Measurements from ENCODE around the gene TMEM100.

The TMEM100 gene, protein sequence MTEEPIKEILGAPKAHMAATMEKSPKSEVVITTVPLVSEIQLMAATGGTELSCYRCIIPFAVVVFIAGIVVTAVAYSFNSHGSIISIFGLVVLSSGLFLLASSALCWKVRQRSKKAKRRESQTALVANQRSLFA

DNA sequence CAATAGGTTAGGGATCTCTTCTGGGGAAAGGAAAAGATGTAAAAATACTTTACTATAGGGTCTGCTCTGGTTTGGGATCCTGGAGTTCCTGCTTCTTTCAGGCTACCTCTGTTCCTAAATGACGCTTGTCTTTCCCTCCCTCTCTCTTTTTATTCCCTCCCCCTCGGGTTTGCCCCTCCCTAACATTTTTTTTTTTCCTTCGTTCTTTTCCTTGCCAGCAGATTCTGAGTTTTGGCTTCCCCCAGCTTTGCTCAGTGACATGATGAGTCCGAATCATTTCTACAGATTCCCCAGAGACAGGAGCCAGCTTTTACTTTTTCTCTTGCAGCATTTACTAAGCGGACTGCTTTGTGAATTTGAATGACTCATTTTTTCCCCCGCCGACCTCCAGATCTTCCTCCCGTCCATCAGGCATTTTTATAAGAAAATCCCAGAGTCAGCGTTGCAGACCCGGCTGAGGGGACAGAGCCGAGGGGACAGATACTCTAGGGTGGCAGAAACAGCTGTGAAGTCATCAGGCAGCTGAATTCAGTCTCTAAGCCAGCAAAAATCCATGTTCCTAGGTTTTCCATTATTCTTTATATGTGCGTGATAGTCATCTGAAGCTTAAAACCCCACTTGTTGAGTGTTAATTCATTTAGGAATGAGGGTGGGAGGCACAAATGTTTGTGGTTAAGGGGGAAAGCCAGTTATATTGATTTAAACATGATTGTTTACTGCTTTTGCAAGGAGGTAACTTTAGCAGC, at the start of gene TMEM100:
TSS of gene TMEM100 (minus strand) at position 123 of the 746 bp plus-strand sequence. CDS start 1,794 bp downstream, outside the sequence.
- peak; percentile 95 for DNase-seq

DNA sequence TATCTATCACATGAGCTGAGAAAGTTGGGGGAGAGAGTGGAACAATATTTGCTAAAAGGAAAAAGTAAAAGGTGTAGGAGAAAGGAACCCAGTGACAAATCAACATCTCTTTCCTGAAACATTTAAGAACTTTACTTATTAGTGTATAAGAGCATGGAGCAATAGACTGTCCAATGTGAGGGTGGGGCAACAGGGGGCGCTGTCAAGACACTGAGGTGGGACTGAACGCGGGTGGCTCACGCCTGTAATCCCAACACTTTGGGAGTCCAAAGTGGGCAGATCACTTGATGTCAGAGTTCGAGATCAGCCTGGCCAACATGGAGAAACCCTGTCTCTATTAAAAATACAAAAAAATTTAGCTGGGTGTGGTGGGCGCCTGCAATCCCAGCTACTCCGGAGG, 49.4 kb upstream of the TMEM100 start:
- DNase-seq, result no peak

DNA sequence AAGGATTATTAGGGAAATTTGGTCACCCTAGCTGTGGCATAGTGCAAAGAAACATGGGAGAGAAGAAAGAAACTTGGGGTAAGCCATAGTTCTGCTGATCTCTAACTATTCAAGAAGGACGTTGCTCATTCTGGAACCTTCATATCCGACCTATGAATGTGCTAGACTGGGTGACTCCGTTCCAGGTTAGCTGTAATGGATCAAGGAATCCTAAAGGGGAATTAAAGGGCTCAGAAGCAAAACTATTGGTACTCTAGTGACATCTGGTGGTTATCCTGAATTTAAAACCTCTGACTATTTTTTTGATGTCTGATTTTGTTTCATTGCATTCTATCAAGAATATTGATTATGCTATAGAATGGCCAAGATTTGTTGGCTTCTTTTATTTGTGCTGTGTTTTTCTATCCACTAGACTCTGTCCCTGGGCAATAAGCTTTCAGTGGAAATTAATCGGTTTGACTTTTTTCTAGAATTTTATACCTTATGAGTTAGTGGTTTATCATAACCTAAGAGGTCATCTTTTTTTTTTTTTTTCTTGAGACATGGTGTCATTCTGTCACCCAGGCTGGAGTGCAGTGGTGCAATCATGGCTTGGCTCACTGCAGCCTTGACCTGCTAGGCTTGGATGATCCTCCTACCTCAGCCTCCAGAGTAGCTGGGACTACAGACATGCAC, 47.7 kb upstream of the TMEM100 start:
- DNase-seq, result peak; percentile 69

DNA sequence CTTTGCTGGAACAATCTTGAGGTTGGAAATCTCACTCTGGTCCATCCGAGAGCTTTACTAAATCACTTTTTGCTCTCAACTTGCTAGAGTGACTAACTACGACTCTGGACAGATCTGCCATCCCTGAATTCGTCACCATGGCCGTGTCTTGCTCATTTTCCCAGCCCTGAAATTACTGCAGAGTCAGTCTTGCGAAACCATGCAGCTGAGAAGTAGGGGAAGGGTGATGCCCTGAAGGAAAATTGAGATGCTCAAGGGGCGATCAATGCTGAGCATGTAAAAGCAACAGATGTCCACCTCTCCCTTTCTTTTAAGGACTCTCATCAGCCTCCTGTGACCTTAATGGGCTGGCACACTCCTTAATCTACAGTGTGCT, 46.9 kb upstream of the TMEM100 start:
- DNase-seq, result peak; percentile 84

DNA sequence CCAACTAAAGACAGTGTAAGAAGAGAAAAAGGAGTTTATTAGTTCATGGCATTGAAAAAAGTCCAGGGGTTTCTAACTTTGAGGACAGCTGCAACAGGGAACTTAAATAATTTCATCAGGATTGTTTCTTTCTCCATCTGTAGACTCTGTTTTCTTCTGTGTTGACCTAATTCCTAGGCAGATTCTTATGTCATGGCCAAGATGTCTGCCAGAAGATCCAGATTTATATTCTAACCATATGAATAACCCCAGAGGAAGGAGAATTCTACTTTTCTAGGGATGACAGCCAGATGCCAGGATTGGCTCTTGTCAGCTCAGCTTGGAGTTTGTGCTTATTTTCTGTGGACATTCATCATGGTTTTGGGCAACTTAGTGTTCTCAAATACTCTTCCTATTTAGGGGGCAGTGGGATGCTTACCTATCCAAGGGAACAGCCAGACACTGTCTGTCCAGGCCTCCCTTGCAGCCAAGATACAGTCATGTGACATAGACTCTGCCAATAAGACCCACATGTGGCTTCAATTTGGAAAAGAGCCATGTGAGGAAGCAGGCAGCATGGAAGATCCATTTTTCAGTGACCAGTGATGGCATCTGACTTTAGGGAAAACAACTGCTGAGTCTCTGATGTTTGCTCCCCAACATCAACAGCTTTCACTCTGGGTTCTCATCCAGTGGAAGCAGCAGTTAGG, 46.4 kb upstream of the TMEM100 start:
- DNase-seq, result no peak

DNA sequence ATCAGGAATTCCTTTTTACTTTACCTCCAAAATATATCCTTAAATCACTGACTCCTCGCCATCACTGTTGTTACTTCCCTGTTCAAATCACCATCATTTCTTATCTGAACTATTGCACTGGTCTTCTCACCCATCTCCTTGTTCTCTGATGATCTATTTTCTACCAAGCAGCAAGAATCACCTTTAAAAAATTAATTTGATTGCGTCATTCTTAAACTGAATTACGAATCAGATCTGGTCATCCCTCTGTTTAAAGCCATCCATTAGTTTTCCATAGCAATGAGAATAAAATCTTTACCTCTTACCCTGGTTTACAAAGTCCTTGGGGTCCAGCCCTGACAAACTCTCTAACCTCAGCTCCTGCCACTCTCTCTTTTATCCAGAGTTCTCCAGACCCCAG, 42.8 kb upstream of the TMEM100 start:
- DNase-seq, result no peak

DNA sequence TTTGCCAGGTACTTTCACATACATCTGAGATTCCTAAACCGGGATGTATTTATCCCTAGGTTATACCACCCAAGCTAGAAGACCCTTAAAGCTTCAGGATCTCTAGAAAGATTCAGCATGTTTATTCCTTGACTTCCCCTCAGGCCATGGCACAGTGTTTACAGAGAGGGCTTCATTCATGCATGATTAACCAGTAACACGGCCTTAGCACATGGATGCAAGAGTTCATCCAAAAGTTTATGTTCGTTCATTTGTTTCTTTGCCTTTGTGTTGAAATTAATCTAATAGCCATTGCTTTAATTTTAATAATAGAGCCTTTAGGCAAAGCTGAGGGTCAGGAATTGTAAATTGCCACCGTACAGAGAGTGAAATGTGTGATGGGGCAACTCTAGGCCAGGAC, 41.9 kb upstream of the TMEM100 start:
- DNase-seq, result no peak

DNA sequence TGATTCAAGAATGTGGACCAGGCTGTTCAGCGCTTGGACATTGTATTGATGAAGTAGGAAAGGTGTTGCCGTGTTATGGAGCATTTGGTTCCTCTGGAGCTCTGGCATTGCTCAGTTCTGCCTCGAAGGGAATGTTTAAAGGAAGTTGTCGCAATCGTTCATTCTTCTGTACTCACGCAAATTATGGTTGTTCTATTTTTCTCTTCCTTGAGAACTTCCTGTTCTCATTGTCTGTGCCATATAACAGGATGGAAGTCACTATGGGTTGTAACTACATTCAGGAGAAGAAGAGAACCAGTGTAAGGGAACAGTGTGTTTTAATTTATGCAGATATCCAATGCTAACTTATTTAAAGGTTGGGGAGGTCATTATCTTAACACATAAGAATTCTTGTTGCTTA, 41.2 kb upstream of the TMEM100 start:
- no peak for DNase-seq

DNA sequence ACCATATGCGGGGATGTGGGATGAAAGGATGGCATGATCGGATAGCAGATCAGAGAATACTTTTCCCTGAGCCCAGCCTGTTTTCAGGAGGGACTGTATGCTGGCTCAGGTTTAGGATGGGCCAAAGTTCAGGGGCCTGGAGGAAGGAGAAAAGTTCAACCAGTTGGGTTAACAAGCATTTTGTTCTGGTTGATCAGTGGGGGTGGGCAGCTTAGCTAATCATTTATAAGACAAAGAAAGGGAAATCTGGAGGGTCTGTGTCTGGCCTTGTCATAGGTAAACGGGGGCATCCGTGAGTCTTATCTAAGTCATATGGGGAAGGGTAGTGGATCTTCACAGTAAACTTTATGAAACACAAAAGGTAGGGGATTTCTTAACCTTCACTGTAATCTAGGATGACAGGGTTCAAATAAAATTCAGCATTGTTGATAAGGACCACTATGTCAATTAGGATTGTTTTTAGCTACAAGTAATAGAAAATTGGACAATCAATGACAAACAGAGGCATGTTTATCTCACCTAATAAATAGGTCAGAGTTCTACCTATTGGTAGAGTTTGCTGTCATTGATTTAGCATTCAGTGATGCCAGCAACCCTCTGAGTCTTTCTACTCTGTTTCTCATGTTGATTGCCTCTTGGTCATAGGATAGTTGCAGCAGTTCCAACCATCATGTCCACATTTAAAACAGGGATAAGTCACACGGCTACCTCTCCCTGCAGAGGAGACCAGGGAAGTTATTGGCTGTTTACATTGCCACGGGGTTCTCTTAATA, 39.6 kb upstream of the TMEM100 start:
- DNase-seq, result no peak

DNA sequence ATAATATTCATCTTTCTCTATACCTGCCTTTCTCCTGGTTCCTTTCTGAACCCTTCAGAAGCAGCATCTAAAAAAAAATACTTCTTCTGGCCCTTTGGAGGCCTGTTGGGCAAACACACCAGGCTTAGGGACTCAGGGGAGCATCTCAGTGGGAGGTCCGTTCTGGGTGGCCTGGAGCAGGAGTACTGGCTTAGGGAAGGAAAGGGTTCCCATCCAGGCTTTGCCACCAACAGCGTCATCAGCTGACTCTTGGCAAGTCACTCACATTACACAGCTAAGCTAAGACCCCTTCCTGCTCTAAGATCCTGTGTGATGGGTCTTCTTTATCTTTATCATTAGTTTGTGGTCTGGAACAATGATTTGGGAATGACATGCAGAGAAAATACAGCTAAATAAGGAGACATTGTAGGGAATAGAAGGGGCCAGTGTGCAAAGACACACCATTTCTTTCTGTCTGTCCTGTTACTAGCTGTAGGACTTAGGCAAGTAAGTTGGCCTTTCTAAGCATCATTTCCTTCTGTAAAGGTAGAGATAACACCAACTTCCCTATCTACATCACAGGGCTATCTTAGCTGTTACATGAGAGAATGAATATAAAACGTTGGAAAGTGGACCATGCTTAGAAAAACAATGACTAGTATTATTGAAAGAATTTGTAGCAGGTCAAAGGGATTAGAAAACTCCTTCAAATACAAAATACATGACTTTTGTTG, 38.1 kb upstream of the TMEM100 start:
- peak; percentile 16 for DNase-seq

DNA sequence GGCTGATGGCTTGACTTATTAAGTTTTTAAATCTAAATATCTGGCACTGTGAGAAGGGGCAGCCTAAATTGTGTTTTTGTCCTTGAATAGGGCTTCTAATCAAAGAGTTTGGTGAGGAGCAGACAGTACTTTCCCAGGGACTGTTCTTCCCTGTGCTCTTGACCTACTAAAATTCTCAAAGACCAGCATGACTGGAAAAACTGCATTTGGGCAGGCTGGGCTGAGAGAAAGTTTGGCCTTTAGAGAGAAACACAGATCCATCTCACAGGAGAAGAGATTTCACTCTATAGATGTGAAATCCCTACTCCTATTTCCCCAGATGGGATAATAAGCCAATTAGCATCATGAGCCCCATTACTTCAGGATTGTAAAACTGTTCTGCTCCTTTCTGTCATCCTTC, 35.5 kb upstream of the TMEM100 start:
- DNase-seq, result no peak

DNA sequence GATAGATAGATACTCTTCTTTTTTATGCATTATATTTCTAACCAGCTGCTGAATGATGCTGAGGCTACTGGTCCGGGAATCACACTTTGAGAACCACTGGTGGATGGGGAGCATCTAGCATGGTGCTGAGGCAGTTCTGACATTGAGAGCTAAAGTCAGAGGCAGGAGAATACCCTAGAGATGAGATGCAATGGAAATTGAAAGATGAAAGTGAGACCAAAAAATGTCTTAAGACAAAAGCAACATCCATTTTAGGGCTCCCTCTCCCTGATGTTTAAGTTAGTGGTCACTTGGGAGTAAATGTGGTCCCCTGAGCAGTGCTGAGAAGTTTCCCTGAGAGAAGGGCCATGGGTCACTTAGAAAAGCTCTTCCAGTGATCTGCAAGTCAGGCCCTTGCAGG, 35.0 kb upstream of the TMEM100 start:
- no peak for DNase-seq

DNA sequence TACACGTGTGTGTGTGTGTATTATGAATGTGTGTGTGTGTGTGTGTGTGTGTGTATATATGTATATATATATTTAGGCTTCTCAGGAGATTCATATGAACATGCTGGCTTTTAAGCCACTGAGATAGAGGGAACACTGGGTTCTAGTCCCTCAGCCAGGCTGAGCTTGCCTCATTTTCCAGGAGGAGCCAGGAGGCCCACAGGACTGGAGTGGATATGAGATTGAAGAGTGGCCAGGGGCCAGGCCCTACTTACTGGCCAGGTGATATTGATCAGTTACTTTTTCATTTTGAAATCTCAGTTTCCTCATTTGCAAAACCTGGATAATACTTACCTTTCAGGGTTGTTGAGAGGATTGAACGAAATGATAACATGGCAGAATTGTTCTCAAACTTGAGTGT, 34.0 kb upstream of the TMEM100 start:
- no peak for DNase-seq

DNA sequence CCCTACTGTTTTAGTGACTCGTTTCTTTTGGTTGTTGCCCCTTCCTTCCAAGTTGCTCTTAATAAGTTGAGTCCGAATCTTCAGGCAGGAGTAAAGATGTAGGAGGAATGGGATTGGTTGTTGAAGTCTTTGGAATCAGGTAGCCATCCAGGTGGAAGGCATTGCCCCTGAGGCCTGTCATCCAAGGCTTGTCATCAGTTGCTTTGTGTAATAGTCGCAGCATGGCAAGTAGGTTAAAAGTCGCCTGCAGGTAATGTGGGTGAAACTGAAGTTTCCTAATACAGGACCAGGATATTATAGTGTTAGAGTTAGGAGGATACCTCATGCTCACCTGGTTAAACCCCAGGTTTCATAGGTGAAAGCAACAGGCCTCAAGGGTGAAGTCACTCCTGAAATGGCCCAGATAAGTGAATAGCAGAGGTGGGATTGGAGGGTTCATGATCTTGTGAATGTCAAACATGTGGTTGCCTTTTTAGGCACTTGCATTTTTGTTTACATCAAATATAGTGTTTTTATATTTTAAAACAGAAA, 29.1 kb upstream of the TMEM100 start:
- no peak for DNase-seq

DNA sequence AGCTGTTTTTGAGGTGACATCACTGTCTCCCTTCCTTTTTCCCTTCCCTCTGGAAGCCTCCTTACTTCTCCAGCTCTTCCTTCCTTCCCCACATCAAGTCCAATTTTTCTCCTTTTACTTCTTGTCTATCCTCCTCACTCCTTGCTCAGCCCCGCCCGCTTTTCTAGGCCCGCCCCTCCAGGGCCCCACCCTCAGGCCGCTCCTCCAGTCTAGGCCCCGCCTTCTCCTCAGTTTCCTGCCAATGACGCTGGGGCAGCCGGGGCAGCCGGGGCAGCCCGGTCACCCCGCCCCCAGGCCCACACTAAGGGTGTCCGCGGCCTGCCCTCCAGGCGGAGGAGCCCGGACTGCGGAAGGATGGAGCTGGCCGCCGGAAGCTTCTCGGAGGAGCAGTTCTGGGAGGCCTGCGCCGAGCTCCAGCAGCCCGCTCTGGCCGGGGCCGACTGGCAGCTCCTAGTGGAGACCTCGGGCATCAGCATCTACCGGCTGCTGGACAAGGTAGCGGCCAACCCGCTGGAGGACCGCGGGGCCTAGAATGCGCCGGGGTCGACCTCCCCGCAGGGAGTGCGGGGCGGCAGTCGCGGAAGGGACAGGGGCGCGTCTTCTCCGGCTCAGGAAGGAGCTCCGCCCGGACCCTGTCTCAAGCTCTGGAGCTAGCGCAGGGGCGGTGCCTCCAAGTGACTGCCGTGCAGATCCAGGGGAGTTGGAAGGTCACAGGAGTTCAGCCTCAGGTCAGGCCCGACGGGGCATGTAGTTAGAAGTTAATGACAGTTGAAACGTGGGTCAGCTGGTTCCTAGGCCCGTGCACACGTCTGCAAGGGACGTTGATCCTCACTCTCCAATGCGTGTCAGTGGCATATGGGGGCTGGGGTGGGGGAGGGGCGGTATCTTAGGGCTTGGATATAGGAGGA, 28.3 kb upstream of the TMEM100 start, which contains the start of gene PCTP:
TSS of gene PCTP (plus strand) at position 302 of the 908 bp plus-strand sequence. CDS start at position 355, 53 bp downstream.
- peak; percentile 90 for DNase-seq

DNA sequence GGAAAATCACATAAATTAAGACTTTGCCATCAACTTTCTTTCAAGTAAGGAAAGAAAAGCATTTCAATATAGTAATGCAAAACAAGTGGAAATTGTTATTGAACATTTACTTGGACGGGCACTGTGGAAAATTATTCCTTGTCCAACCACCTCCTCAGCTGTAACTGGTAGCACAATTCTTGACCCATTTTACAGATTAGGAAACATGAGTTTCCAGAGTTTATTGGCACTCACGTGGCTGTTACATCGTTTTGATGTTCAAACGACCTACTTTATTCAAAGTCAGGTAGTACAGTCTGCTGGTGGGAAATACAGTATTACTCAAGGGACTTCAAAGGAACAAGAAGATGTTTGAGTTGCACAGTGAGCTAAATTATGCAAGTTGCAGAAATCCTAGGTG, 27.3 kb upstream of the TMEM100 start:
- DNase-seq, result no peak

DNA sequence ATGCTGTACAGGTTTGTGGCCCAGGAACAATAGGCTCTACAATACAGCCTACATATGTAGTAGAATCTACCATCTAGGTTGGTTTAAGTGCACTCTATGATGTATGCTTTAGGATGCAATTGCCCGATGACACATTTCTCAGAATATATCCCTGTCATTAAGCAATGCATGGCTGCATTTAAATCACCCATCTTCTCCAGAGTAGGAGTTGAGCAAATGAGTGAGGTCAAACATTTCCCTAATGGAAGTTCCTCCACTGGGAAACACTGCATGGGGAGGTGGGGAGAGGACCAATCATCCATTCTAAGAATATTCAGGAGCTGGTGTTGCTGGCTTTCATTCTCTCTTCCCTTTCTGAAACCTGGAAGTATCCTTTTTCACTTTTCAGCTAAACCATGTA, 26.2 kb upstream of the TMEM100 start:
- DNase-seq, result no peak

DNA sequence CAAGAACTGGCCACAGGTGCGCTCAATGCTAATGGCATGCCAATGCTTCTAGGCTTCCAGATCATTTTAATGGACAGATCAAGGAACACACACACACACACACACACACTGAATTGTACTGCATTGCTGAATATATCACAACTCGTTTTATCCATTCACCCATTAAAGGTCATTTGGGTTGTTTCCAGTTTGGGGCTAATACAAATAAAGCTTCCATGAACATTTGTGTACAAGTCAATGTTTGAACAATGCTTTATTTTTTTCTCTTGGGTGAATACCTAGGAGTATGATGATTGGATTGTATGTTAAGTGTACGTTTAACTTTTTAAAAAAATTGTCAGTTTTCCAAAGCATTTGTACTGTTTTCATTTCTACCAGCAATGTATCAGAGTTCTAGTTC, 24.5 kb upstream of the TMEM100 start:
- no peak for DNase-seq

DNA sequence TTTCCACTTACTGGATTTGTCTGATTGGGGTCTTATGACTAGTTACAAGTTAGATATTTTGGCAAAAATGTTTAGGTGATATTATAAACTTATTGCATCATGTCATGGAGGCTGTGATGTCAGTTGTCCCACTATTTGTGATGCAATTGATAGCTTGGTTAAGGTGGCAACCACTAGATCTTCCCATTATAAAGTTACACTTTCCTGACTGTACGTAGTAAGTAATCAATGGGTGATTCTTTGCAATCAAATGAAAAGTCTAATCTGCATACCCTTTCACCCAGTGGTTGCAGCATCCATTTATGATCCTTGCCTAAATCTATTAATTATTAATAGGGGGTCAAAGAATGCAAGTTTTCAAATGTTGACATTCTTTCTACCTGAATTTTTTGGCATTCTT, 23.8 kb upstream of the TMEM100 start:
- no peak for DNase-seq

DNA sequence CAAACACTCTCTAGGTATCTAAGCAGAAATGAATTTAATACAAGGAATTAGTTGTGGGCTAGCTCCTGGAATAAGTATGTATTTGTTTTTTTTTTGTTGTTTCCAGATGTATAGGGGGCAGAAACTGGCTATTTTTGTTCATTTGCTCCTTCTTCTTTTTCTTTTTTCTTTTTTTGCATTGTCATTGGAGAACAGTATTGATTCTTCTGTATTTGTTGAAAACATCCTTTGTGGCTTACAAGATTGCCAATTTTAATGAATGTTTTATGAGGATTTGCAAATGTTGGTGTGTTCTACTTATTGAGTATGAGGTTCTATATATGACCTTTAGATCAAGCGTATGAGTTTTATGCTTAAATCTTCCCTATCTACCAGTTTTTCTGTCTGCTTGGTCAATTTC, 22.6 kb upstream of the TMEM100 start:
- no peak for DNase-seq

Measured in fibroblast of skin of right biceps (primary cell).